ENCODE data around the gene KRTAP12-1. TPM values are rescaled to one million over a fixed set of nuclear protein-coding genes. Genes with fewer than 3 reads are reported as not detected.

KRTAP12-1 gene
- total RNA-seq, 1 donor from 2014 or later = not detected

- no peak for TF ChIP-seq CTCF (IDR thresholded peaks at IDR 0.05; ENCODE audit: insufficient read depth, low read length, poor library complexity, severe bottlenecking)
- Histone ChIP-seq H3K27me3 (ENCODE audit: control insufficient read depth, insufficient read depth, low read length) (peaks cover 70% of the 10 kb centered on the region), H3K36me3 (ENCODE audit: control insufficient read depth, insufficient read depth, low read length) (no peaks in the 10 kb centered on the region), H3K4me3 (ENCODE audit: low read depth, low read length) (no peak within 1 kb of the TSS)
- DNase-seq (ENCODE audit: low read depth) = no peak
These were observed 29.6 kb upstream of the KRTAP12-1 start, which contains the start of gene TSPEAR for GRCh38 chr21:44711327-44712202. Gene TSPEAR, minus strand, starts transcription at chr21:44711572. Its CDS starts 58 bp downstream, at chr21:44711514.

- TF ChIP-seq CTCF (IDR thresholded peaks at IDR 0.05; ENCODE audit: insufficient read depth, low read length, poor library complexity, severe bottlenecking) = no peak
- Histone ChIP-seq H3K36me3 (ENCODE audit: control insufficient read depth, insufficient read depth, low read length) (no peaks in the 10 kb centered on the region), H3K4me3 (ENCODE audit: low read depth, low read length) (no peak overlapping the region), H3K27me3 (ENCODE audit: control insufficient read depth, insufficient read depth, low read length) (peaks cover 77% of the 10 kb centered on the region)
- no peak for DNase-seq (ENCODE audit: low read depth)
These were observed 28.9 kb upstream of the KRTAP12-1 start for GRCh38 chr21:44710756-44711326.

GRCh38 chr21:44710294-44710665, 28.3 kb upstream of the KRTAP12-1 start:
- no peak overlapping the region for H3K4me3 ChIP-seq (ENCODE audit: low read depth, low read length)
- H3K27me3 ChIP-seq (ENCODE audit: control insufficient read depth, insufficient read depth, low read length) = peaks cover 76% of the 10 kb centered on the region
- DNase-seq (ENCODE audit: low read depth) = no peak
- no peak for TF ChIP-seq CTCF (IDR thresholded peaks at IDR 0.05; ENCODE audit: insufficient read depth, low read length, poor library complexity, severe bottlenecking)
- no peaks in the 10 kb centered on the region for H3K36me3 ChIP-seq (ENCODE audit: control insufficient read depth, insufficient read depth, low read length)

GRCh38 chr21:44709426-44710293, 27.7 kb upstream of the KRTAP12-1 start:
- no peaks in the 10 kb centered on the region for H3K36me3 ChIP-seq (ENCODE audit: control insufficient read depth, insufficient read depth, low read length)
- DNase-seq (ENCODE audit: low read depth) = no peak
- no peak overlapping the region for H3K4me3 ChIP-seq (ENCODE audit: low read depth, low read length)
- no peak for TF ChIP-seq CTCF (IDR thresholded peaks at IDR 0.05; ENCODE audit: insufficient read depth, low read length, poor library complexity, severe bottlenecking)
- peaks cover 78% of the 10 kb centered on the region for H3K27me3 ChIP-seq (ENCODE audit: control insufficient read depth, insufficient read depth, low read length)

GRCh38 chr21:44708866-44709425, 27.0 kb upstream of the KRTAP12-1 start:
- Histone ChIP-seq H3K4me3 (ENCODE audit: low read depth, low read length) (no peak overlapping the region), H3K27me3 (ENCODE audit: control insufficient read depth, insufficient read depth, low read length) (peaks cover 83% of the 10 kb centered on the region), H3K36me3 (ENCODE audit: control insufficient read depth, insufficient read depth, low read length) (no peaks in the 10 kb centered on the region)
- no peak for DNase-seq (ENCODE audit: low read depth)
- TF ChIP-seq CTCF (IDR thresholded peaks at IDR 0.05; ENCODE audit: insufficient read depth, low read length, poor library complexity, severe bottlenecking) = no peak

All from kidney epithelial cell (primary cell).